HTR-8/SVneo (cell line): Measurements from ENCODE around the gene P2RY11.
A peak's percentile ranks its signal among the peaks of the same experiment; 100 is the strongest.

Experiments used
- DNase-seq: peaks from one replicate; pipeline ENCODE4 v3.0.0; 2011; ENCODE audit warnings: low spot score, mixed read lengths; ENCODE audit not compliant: insufficient read length
- FAIRE-seq: peaks from 2 replicates; lab custom pipeline; 2011; peaks lifted over from hg19 to GRCh38; lab: Jason Lieb, UNC

Gene P2RY11

GRCh38 chr19:10092648-10093294 is 18.7 kb upstream of the P2RY11 start:
- FAIRE-seq (no peak), DNase-seq (no peak)

- DNase-seq: no peak
- no peak for FAIRE-seq
Measured at GRCh38 chr19:10093295-10094186, 18.0 kb upstream of the P2RY11 start.

GRCh38 chr19:10095622-10095947 is 15.9 kb upstream of the P2RY11 start:
- DNase-seq: no peak
- FAIRE-seq: no peak

- peak; percentile 99 for FAIRE-seq
Measured at GRCh38 chr19:10095948-10096614, 15.4 kb upstream of the P2RY11 start.

GRCh38 chr19:10096615-10096963 is 14.9 kb upstream of the P2RY11 start:
- FAIRE-seq (no peak), DNase-seq (no peak)

More at GRCh38 chr19:10095948-10096614, 15.4 kb upstream of the P2RY11 start:
- DNase-seq: peak; percentile 96

GRCh38 chr19:10100163-10100785 is 11.2 kb upstream of the P2RY11 start:
- no peak for DNase-seq
- no peak for FAIRE-seq

- no peak for DNase-seq
- no peak for FAIRE-seq
Measured at GRCh38 chr19:10102787-10103236, 8.7 kb upstream of the P2RY11 start.

- no peak for FAIRE-seq
- no peak for DNase-seq
Measured at GRCh38 chr19:10104130-10104513, 7.4 kb upstream of the P2RY11 start.

- FAIRE-seq: no peak
- no peak for DNase-seq
Measured at GRCh38 chr19:10104665-10105508, 6.6 kb upstream of the P2RY11 start.

GRCh38 chr19:10105509-10106099 is 5.9 kb upstream of the P2RY11 start:
- FAIRE-seq: no peak
- no peak for DNase-seq

GRCh38 chr19:10106100-10106936 is 5.2 kb upstream of the P2RY11 start, which contains the start of gene PPAN:
Gene PPAN (plus strand): TSS chr19:10106362. CDS start chr19:10106395, 33 bp downstream.
- FAIRE-seq (peak; percentile 95), DNase-seq (peak; percentile 99)

GRCh38 chr19:10107254-10107653 is 4.2 kb upstream of the P2RY11 start:
- FAIRE-seq (no peak), DNase-seq (no peak)

GRCh38 chr19:10107817-10108367 is 3.6 kb upstream of the P2RY11 start:
- FAIRE-seq (no peak), DNase-seq (no peak)

- FAIRE-seq: no peak
Measured at GRCh38 chr19:10109528-10109927, 2.0 kb upstream of the P2RY11 start.

GRCh38 chr19:10110076-10110971 is 1.2 kb upstream of the P2RY11 start:
- FAIRE-seq (no peak), DNase-seq (no peak)

More at GRCh38 chr19:10109528-10109927, 2.0 kb upstream of the P2RY11 start:
- DNase-seq: no peak

- FAIRE-seq (no peak), DNase-seq (no peak)
Measured at GRCh38 chr19:10110972-10111317, 548 bp upstream of the P2RY11 start.

GRCh38 chr19:10112037-10112761 is 706 bp downstream of the P2RY11 start:
- FAIRE-seq (no peak), DNase-seq (no peak)
